K562 (cell line): ENCODE results near the gene ZBTB48. TPM values are rescaled to one million over a fixed set of nuclear protein-coding genes. Genes with fewer than 3 reads are reported as not detected.

Experiments
- ATAC-seq: fragments of 200-7000 bp; cut with Tn5 transposase; 3 replicates; pipeline ENCODE4 v1.9.1; 2020; ENCODE audit warnings: moderate library complexity
- BruUV-seq: library from RNA; stranded (reverse); fragments of 400-500 nt; replicated peaks from 2 replicates; lab custom pipeline; 2021; lab: Mats Ljungman, UMichigan
- CTCF ChIA-PET: fragments of 300-600 bp; formaldehyde crosslinking; extraction: SDS; loops from one replicate; lab custom pipeline; 2021; ENCODE audit warnings: low intra/inter-chr PET ratio; lab: Yijun Ruan, JAX
- POLR2A ChIA-PET: fragments of 300-600, 350-650 bp; sonication (Branson Sonifier 250); formaldehyde crosslinking; extraction: SDS; loops from one replicate; lab custom pipeline; 2021; ENCODE audit warnings: antibody characterized with exemption, inconsistent platforms; lab: Yijun Ruan, JAX
- DNase-seq, 4 experiments: peaks; one replicate each; pipeline versions ENCODE4 v3.0.0 to v3.0.0-alpha.2; 2011 to 2018; ENCODE audit warnings: low spot score in 3 of 4, mixed read lengths in 3 of 4; ENCODE audit errors: extremely low read depth in 1 of 4
- FAIRE-seq: peaks from 2 replicates; lab custom pipeline; 2011; peaks lifted over from hg19 to GRCh38; lab: Jason Lieb, UNC
- H2AFZ ChIP-seq: 2 replicates; pipeline ENCODE4 v1.6.0; 2011; ENCODE audit warnings: low read depth, low read length, control low read depth, inconsistent platforms
- H3K27ac ChIP-seq: fragments of 200-600 bp; 3 replicates; pipeline ENCODE4 v1.8.0; 2011; ENCODE audit warnings: low read depth, mild to moderate bottlenecking, control low read depth, inconsistent platforms, low read length, moderate library complexity, mixed read lengths; ENCODE audit errors: extremely low read depth
- H3K27me3 ChIP-seq, 2 experiments: fragments of 300-600 bp in 1 of 2; 2 replicates in 1 of 2; 3 replicates in 1 of 2; pipeline versions ENCODE4 v1.6.0 to v1.8.0; 2011; ENCODE audit warnings: inconsistent platforms in 2 of 2, low read length in 2 of 2, mild to moderate bottlenecking in 1 of 2, mixed read lengths in 1 of 2, moderate library complexity in 1 of 2; ENCODE audit not compliant: control insufficient read depth in 2 of 2, insufficient read depth in 2 of 2
- H3K36me3 ChIP-seq: fragments of 300-600 bp; 3 replicates; pipeline ENCODE4 v1.8.0; 2011; ENCODE audit warnings: mild to moderate bottlenecking, low read length, inconsistent platforms; ENCODE audit not compliant: control insufficient read depth, insufficient read depth
- H3K4me1 ChIP-seq, 2 experiments: fragments of 200-600 bp in 1 of 2; replicated peaks in 1 of 2; 2 replicates in 1 of 2; 3 replicates in 1 of 2; pipeline versions ENCODE4 v1.5.1 to v1.8.0; 2011; ENCODE audit warnings: inconsistent platforms in 2 of 2, low read length in 2 of 2, mild to moderate bottlenecking in 1 of 2, mixed read lengths in 1 of 2, moderate library complexity in 1 of 2; ENCODE audit not compliant: control insufficient read depth in 2 of 2, insufficient read depth in 2 of 2
- H3K4me2 ChIP-seq: 2 replicates; pipeline ENCODE4 v1.6.1; 2011; ENCODE audit warnings: low read length, control low read depth, inconsistent platforms, mixed read lengths; ENCODE audit not compliant: insufficient read depth
- H3K4me3 ChIP-seq: fragments of 200-600 bp; sonication (generic), shearing (Covaris generic); 2 replicates; pipeline ENCODE4 v1.5.1; 2016; ENCODE audit warnings: control low read depth, inconsistent platforms
- H3K79me2 ChIP-seq: fragments of 200-600 bp; 3 replicates; pipeline ENCODE4 v1.8.0; 2011; ENCODE audit warnings: low read length, inconsistent platforms; ENCODE audit not compliant: control insufficient read depth, insufficient read depth
- H3K9ac ChIP-seq, 2 experiments: 2 replicates each; pipeline versions ENCODE4 v1.6.0 to v1.6.1; 2011; ENCODE audit warnings: low read depth in 2 of 2, low read length in 2 of 2, control low read depth in 1 of 2, inconsistent platforms in 1 of 2, mild to moderate bottlenecking in 1 of 2, mixed read lengths in 1 of 2; ENCODE audit not compliant: insufficient read depth in 1 of 2
- H3K9me1 ChIP-seq: one replicate; pipeline ENCODE4 v1.6.0; 2011; ENCODE audit warnings: inconsistent platforms, mild to moderate bottlenecking, low read length, moderate library complexity; ENCODE audit not compliant: control insufficient read depth, insufficient read depth
- H3K9me3 ChIP-seq: replicated peaks from 2 replicates; pipeline ENCODE4 v1.5.1; 2011; ENCODE audit warnings: low read depth, low read length, inconsistent platforms; ENCODE audit not compliant: control insufficient read depth, insufficient read depth
- H4K20me1 ChIP-seq: replicated peaks from 2 replicates; pipeline ENCODE4 v1.6.1; 2011; ENCODE audit warnings: low read length, inconsistent platforms, mixed read lengths; ENCODE audit not compliant: control insufficient read depth, insufficient read depth
- ADNP ChIP-seq: fragments of 200-800 bp; sonication (Bioruptor generic); IDR thresholded peaks from 2 replicates; pipeline ENCODE4 v1.6.1; 2016; ENCODE audit warnings: missing genetic modification characterization, missing compliant biosample characterization
- BCOR ChIP-seq: fragments of 450-650 bp; IDR thresholded peaks from 2 replicates; pipeline ENCODE4 v1.6.1; 2016
- FOXJ2 ChIP-seq: fragments of 200-800 bp; sonication (Bioruptor generic); IDR thresholded peaks from 2 replicates; pipeline ENCODE4 v1.6.1; 2016; ENCODE audit warnings: missing genetic modification characterization, missing compliant biosample characterization
- HDAC2 ChIP-seq: fragments of 450-650 bp; IDR thresholded peaks from 2 replicates; pipeline ENCODE4 v1.6.1; 2016; ENCODE audit warnings: mild to moderate bottlenecking
- KDM2B ChIP-seq: fragments of 250-450 bp; sonication (Bioruptor Pico); IDR thresholded peaks from 2 replicates; pipeline ENCODE4 v1.8.0; 2021; ENCODE audit warnings: mild to moderate bottlenecking, moderate library complexity
- POLR2AphosphoS5 ChIP-seq: IDR thresholded peaks from 2 replicates; pipeline ENCODE4 v1.6.1; 2011; ENCODE audit warnings: mild to moderate bottlenecking, low read depth, low read length, moderate library complexity; ENCODE audit not compliant: control insufficient read depth, insufficient read depth
- POLR3G ChIP-seq: IDR thresholded peaks from 2 replicates; pipeline ENCODE4 v1.6.1; 2011; ENCODE audit not compliant: insufficient read length, insufficient replicate concordance; ENCODE audit errors: extremely low read depth
- SMARCA4 ChIP-seq: fragments of 450-650 bp; IDR thresholded peaks from 2 replicates; pipeline ENCODE4 v1.6.1; 2016
- ZBTB33 ChIP-seq: sonication (generic); formaldehyde crosslinking; IDR thresholded peaks from 2 replicates; pipeline ENCODE4 v1.8.1; 2023; ENCODE audit warnings: mild to moderate bottlenecking, missing genetic modification reagents
- ZC3H11A ChIP-seq: IDR thresholded peaks from 2 replicates; pipeline ENCODE4 v1.6.1; 2012; ENCODE audit warnings: low read depth, low read length, improper control_type of control experiment
- ZFX ChIP-seq: sonication (generic); formaldehyde crosslinking; IDR thresholded peaks from 2 replicates; pipeline ENCODE4 v1.8.0; 2022; ENCODE audit warnings: mild to moderate bottlenecking, missing genetic modification reagents, moderate library complexity
- WGBS: fragments of 100-300 bp; shearing (Covaris generic); methylation state at CpG from one replicate; pipeline ENCODE4 v1.1.6; 2016; ENCODE audit warnings: low coverage, mixed read lengths; ENCODE audit not compliant: insufficient coverage; ENCODE audit errors: missing lambda C conversion rate; 5-methylcytosine and 5-hydroxymethylcytosine counted together
- in situ Hi-C: fragments of 300-500 bp; cut with MboI; formaldehyde crosslinking; loops from 4 replicates; pipeline ENCODE4 v1.15.0; 2018; ENCODE audit warnings: inconsistent platforms, mixed read lengths
- intact Hi-C: fragments of 100-400 bp; cut with micrococcal nuclease; formaldehyde crosslinking; loops from 2 replicates; pipeline ENCODE4 v1.14.2; 2022
- polyA plus RNA-seq, 8 experiments: library from polyadenylated mRNA; depleted of rRNA in 4 of 8; stranded (reverse) in 5 of 8; unstranded in 3 of 8; fragments of >200 nt; fragmentation: Nextera tagmentation in 2 of 8; fragmentation: Illumina TruSeq in 1 of 8; extraction: Ambion mirVana in 2 of 8; extraction: Trizol in 1 of 8; gene quantifications; 2 replicates each; pipeline versions ENCODE4 v1.2.1 to v1.2.3, GENCODE V29; 2011 to 2014; ENCODE audit warnings: inconsistent platforms in 1 of 8, missing spikeins in 1 of 8
- total RNA-seq, 7 experiments: library from RNA; depleted of rRNA in 6 of 7; stranded (reverse); fragments of >200 nt in 6 of 7; fragmentation: Illumina TruSeq in 2 of 7; extraction: Trizol in 2 of 7; gene quantifications; 2 replicates each; pipeline versions ENCODE4 v1.2.1 to v1.2.3, GENCODE V29; 2011 to 2021; ENCODE audit warnings: low replicate concordance in 1 of 7
- TF ChIP-seq, protein P1 (sequence below): IDR thresholded peaks from 2 replicates; pipeline ENCODE4 v1.6.1; 2016; ENCODE audit warnings: missing genetic modification characterization, missing compliant biosample characterization
- TF ChIP-seq, protein P2 (sequence below): fragments of 250-450 bp; sonication (Bioruptor Pico); IDR thresholded peaks from 2 replicates; pipeline ENCODE4 v1.8.0; 2021; ENCODE audit warnings: moderate library complexity, mild to moderate bottlenecking, inconsistent platforms

ZBTB48 gene
- total and polyA plus RNA-seq, 9 of the 15 experiments (the other 6 are each of a cell fraction or from before 2014, with no cell fraction given), result 1.9 to 66.9 (median 29.5) TPM

GRCh38 chr1:6593810-6594209 lies 14.0 kb downstream of the ZBTB48 start:
- DNase-seq (no peak), FAIRE-seq (no peak), ATAC-seq (no peak)
- Histone ChIP-seq H3K9me1 (peaks cover 14% of the 10 kb centered on the region), H3K79me2 (peaks cover 40% of the 10 kb centered on the region), H3K4me3 (no peak overlapping the region), H3K9ac (no peak overlapping the region), H3K36me3 (peaks cover 98% of the 10 kb centered on the region), H3K27ac (no peak overlapping the region), H3K4me1 (peaks cover 6 to 34% of the 10 kb centered on the region in 2 experiments; a peak in 3 of 5 replicates), H2AFZ (no peak overlapping the region), H3K9me3 (no peaks in the 10 kb centered on the region), H3K27me3 (no peaks in the 10 kb centered on the region), H4K20me1 (peaks cover 41% of the 10 kb centered on the region), H3K4me2 (no peak overlapping the region)
- CTCF ChIA-PET, result no interaction called here
- in situ Hi-C loops (no loop called here), intact Hi-C loops (no loop called here)
- no TSS peak for BruUV-seq
- 94% methylated on average over 15 of the region's 15 CpGs for WGBS
- TF ChIP-seq POLR3G, result no peak
- TF ChIP-seq, protein P1, sequence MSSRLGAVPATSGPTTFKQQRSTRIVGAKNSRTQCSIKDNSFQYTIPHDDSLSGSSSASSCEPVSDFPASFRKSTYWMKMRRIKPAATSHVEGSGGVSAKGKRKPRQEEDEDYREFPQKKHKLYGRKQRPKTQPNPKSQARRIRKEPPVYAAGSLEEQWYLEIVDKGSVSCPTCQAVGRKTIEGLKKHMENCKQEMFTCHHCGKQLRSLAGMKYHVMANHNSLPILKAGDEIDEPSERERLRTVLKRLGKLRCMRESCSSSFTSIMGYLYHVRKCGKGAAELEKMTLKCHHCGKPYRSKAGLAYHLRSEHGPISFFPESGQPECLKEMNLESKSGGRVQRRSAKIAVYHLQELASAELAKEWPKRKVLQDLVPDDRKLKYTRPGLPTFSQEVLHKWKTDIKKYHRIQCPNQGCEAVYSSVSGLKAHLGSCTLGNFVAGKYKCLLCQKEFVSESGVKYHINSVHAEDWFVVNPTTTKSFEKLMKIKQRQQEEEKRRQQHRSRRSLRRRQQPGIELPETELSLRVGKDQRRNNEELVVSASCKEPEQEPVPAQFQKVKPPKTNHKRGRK (tag), result no peak
- TF ChIP-seq SMARCA4, result no peak
- peak; percentile 13 for TF ChIP-seq ADNP (tag)
- no peak for TF ChIP-seq KDM2B (CRISPR knock-in tag)
- TF ChIP-seq ZFX (CRISPR knock-in tag), result peak; percentile 0; the same call in 1 of the 2 replicates
- TF ChIP-seq ZBTB33 (CRISPR knock-in tag), result peak; percentile 56; the same call in 1 of the 2 replicates
- TF ChIP-seq HDAC2, result 0 out of 2 replicates have a peak, but pooled peaks have one; percentile 29
- no peak for TF ChIP-seq FOXJ2 (tag)
- TF ChIP-seq BCOR, result peak; percentile 82
- TF ChIP-seq ZC3H11A, result no peak
- TF ChIP-seq POLR2AphosphoS5, result 0 out of 2 replicates have a peak, but pooled peaks have one; percentile 11
- TF ChIP-seq, protein P2, sequence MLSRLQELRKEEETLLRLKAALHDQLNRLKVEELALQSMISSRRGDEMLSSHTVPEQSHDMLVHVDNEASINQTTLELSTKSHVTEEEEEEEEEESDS (CRISPR knock-in tag), result no peak
- POLR2A ChIA-PET, result interaction anchor here (1.5 to 4.2 kb wide), 4 partner anchors 9 to 13 kb away, joined by 5 to 59 read pairs (median 18); partner anchors contain the start of genes KLHL21 and ZBTB48
